Loucy (cell line): ENCODE results near the gene MYH10.

Experiments
- H2AFZ ChIP-seq: fragments of 200-600 bp; sonication (generic); 2 replicates; pipeline ENCODE4 v1.6.0; 2016; ENCODE audit warnings: antibody characterized with exemption, mild to moderate bottlenecking, low read length, moderate library complexity
- H3F3A ChIP-seq: fragments of 200-600 bp; 2 replicates; pipeline ENCODE4 v1.6.0; 2016; ENCODE audit warnings: antibody characterized with exemption, low read depth, mild to moderate bottlenecking
- H3K27me3 ChIP-seq: fragments of 200-600 bp; sonication (generic); 2 replicates; pipeline ENCODE4 v1.6.1; 2014; ENCODE audit warnings: low read length, mild to moderate bottlenecking; ENCODE audit not compliant: insufficient read depth, poor library complexity, severe bottlenecking
- H3K36me3 ChIP-seq: fragments of 200-600 bp; sonication (generic); 2 replicates; pipeline ENCODE4 v1.6.1; 2016; ENCODE audit warnings: low read length; ENCODE audit not compliant: insufficient read depth
- H3K4me1 ChIP-seq: fragments of 200-600 bp; sonication (generic); 2 replicates; pipeline ENCODE4 v1.5.1; 2014; ENCODE audit warnings: low read length, mild to moderate bottlenecking; ENCODE audit not compliant: insufficient read depth, poor library complexity, severe bottlenecking
- H3K4me2 ChIP-seq: fragments of 200-600 bp; sonication (generic); 2 replicates; pipeline ENCODE4 v1.6.0; 2014; ENCODE audit warnings: antibody characterized with exemption, low read length, low read depth, mild to moderate bottlenecking; ENCODE audit not compliant: poor library complexity, severe bottlenecking
- H3K4me3 ChIP-seq: fragments of 200-600 bp; sonication (generic); 2 replicates; pipeline ENCODE4 v1.5.1; 2014; ENCODE audit warnings: low read length, mild to moderate bottlenecking, mixed read lengths; ENCODE audit not compliant: poor library complexity, severe bottlenecking
- H3K79me2 ChIP-seq: fragments of 200-600 bp; sonication (generic); 2 replicates; pipeline ENCODE4 v1.6.1; 2014; ENCODE audit warnings: low read length; ENCODE audit not compliant: insufficient read depth
- H3K9ac ChIP-seq: fragments of 200-600 bp; sonication (generic); 2 replicates; pipeline ENCODE4 v1.6.0; 2014; ENCODE audit warnings: mild to moderate bottlenecking, low read depth, low read length, moderate library complexity; ENCODE audit not compliant: poor library complexity, severe bottlenecking
- H3K9me2 ChIP-seq: fragments of 200-600 bp; sonication (generic); replicated peaks from 2 replicates; pipeline ENCODE4 v1.6.1; 2016; ENCODE audit warnings: low read depth, low read length, mixed read lengths
- H3K9me3 ChIP-seq: fragments of 200-600 bp; sonication (generic); 2 replicates; pipeline ENCODE4 v1.6.1; 2014; ENCODE audit warnings: mild to moderate bottlenecking, antibody characterized with exemption, low read length, low read depth; ENCODE audit not compliant: insufficient read depth
- H4K20me1 ChIP-seq: fragments of 200-600 bp; sonication (generic); 2 replicates; pipeline ENCODE4 v1.6.0; 2014; ENCODE audit warnings: antibody characterized with exemption, low read length, mild to moderate bottlenecking; ENCODE audit not compliant: insufficient read depth, poor library complexity, severe bottlenecking
- CTCF ChIP-seq: fragments of 200-600 bp; sonication (generic); conservative IDR thresholded peaks from 2 replicates; pipeline ENCODE4 v1.5.1; 2014; ENCODE audit warnings: mild to moderate bottlenecking, antibody characterized with exemption, low read length
- EZH2phosphoT487 ChIP-seq: fragments of 200-600 bp; IDR thresholded peaks from 2 replicates; pipeline ENCODE4 v1.6.1; 2018; ENCODE audit warnings: antibody characterized with exemption, mild to moderate bottlenecking, moderate library complexity, borderline replicate concordance

Gene MYH10

GRCh38 chr17:8563981-8564602, 66.4 kb downstream of the MYH10 start:
- Histone ChIP-seq H3K36me3 (peaks cover 66% of the 10 kb centered on the region), H2AFZ (no peak overlapping the region)

GRCh38 chr17:8563024-8563776, 67.3 kb downstream of the MYH10 start:
- Histone ChIP-seq H3K4me1 (no peaks in the 10 kb centered on the region), H3K4me3 (no peak overlapping the region), H3K9ac (no peak overlapping the region), H3K9me3 (no peaks in the 10 kb centered on the region), H3K36me3 (peaks cover 57% of the 10 kb centered on the region; the same call in 1 of the 2 replicates), H3K79me2 (no peaks in the 10 kb centered on the region), H2AFZ (no peak overlapping the region), H3K4me2 (no peak overlapping the region), H3K9me2 (no peaks in the 10 kb centered on the region), H3F3A (no peaks in the 10 kb centered on the region), H3K27me3 (no peaks in the 10 kb centered on the region), H4K20me1 (no peaks in the 10 kb centered on the region)
- TF ChIP-seq CTCF, result no peak
- no peak for TF ChIP-seq EZH2phosphoT487

More at GRCh38 chr17:8563981-8564602, 66.4 kb downstream of the MYH10 start:
- H3K4me3 ChIP-seq, result no peak overlapping the region
- H3F3A ChIP-seq, result no peaks in the 10 kb centered on the region
- no peaks in the 10 kb centered on the region for H3K27me3 ChIP-seq
- H3K79me2 ChIP-seq, result no peaks in the 10 kb centered on the region
- TF ChIP-seq CTCF (no peak), EZH2phosphoT487 (no peak)
- no peaks in the 10 kb centered on the region for H4K20me1 ChIP-seq
- no peaks in the 10 kb centered on the region for H3K9me2 ChIP-seq
- no peak overlapping the region for H3K9ac ChIP-seq
- no peaks in the 10 kb centered on the region for H3K9me3 ChIP-seq
- no peaks in the 10 kb centered on the region for H3K4me1 ChIP-seq
- H3K4me2 ChIP-seq, result no peak overlapping the region

GRCh38 chr17:8558144-8558543, 72.4 kb downstream of the MYH10 start:
- no peaks in the 10 kb centered on the region for H3K79me2 ChIP-seq
- no peak for TF ChIP-seq CTCF
- TF ChIP-seq EZH2phosphoT487, result no peak
- H3K9ac ChIP-seq, result no peak overlapping the region
- H3K36me3 ChIP-seq, result peaks cover 27% of the 10 kb centered on the region; the same call in 1 of the 2 replicates
- no peaks in the 10 kb centered on the region for H4K20me1 ChIP-seq
- no peaks in the 10 kb centered on the region for H3F3A ChIP-seq
- H3K4me2 ChIP-seq, result no peak overlapping the region
- no peak overlapping the region for H2AFZ ChIP-seq
- no peaks in the 10 kb centered on the region for H3K9me3 ChIP-seq
- no peak overlapping the region for H3K4me3 ChIP-seq
- H3K4me1 ChIP-seq, result no peaks in the 10 kb centered on the region
- H3K9me2 ChIP-seq, result no peaks in the 10 kb centered on the region
- H3K27me3 ChIP-seq, result no peaks in the 10 kb centered on the region
